Gastroesophageal sphincter (tissue), 4 donors: ENCODE data around the gene BTBD9. TPM values are rescaled to one million over a fixed set of nuclear protein-coding genes. Genes with fewer than 3 reads are reported as not detected.

Experiments
- ATAC-seq: fragments of 150-250 bp; one replicate; pipeline ENCODE4 v1.9.1; 2016; ENCODE audit warnings: mild to moderate bottlenecking, moderate library complexity
- H3K27ac ChIP-seq, 4 donors: fragments of 200-600 bp; sonication (generic) in 3 of 4; 1 replicate in 3 of 4; 2 replicates in 1 of 4; pipeline ENCODE4 v1.5.1; 2016 to 2019
- H3K27me3 ChIP-seq: fragments of 200-600 bp; sonication (generic); one replicate; pipeline ENCODE4 v1.5.1; 2019
- H3K36me3 ChIP-seq, 2 donors: fragments of 200-600 bp; sonication (generic); one replicate each; pipeline ENCODE4 v1.5.1; 2019; ENCODE audit warnings: control low read depth in 1 of 2
- H3K4me1 ChIP-seq, 3 donors: fragments of 200-600 bp; sonication (generic); 1 replicate in 2 of 3; 2 replicates in 1 of 3; pipeline ENCODE4 v1.5.1; 2016 to 2019; ENCODE audit warnings: control low read depth in 2 of 3
- H3K4me3 ChIP-seq, 2 donors: fragments of 200-600 bp; sonication (generic); one replicate each; pipeline ENCODE4 v1.5.1; 2019; ENCODE audit warnings: mild to moderate bottlenecking in 1 of 2, moderate library complexity in 1 of 2
- H3K9me3 ChIP-seq, 3 donors: fragments of 200-600 bp; sonication (generic); one replicate each; pipeline ENCODE4 v1.5.1; 2017 to 2019; ENCODE audit warnings: control low read depth in 2 of 3
- EP300 ChIP-seq: sonication (generic); formaldehyde crosslinking; IDR thresholded peaks from one replicate; pipeline ENCODE4 v1.6.1; 2017; ENCODE audit warnings: antibody characterized with exemption, mild to moderate bottlenecking
- POLR2A ChIP-seq, 2 donors: fragments of 450-650 bp; IDR thresholded peaks; one replicate each; pipeline ENCODE4 v1.6.1; 2017; ENCODE audit warnings: antibody characterized with exemption in 2 of 2, mild to moderate bottlenecking in 2 of 2, moderate library complexity in 1 of 2
- POLR2AphosphoS5 ChIP-seq: sonication (generic); formaldehyde crosslinking; IDR thresholded peaks from one replicate; pipeline ENCODE4 v1.6.1; 2017; ENCODE audit warnings: antibody characterized with exemption
- WGBS, 2 donors: methylation state at CpG; one replicate each; pipeline ENCODE4 v1.1.5; 2018; ENCODE audit warnings: low coverage in 1 of 2; 5-methylcytosine and 5-hydroxymethylcytosine counted together
- total RNA-seq, 4 donors: library from RNA; depleted of rRNA; stranded (reverse); fragments of >200 nt; gene quantifications; one replicate each; pipeline ENCODE4 v1.1.0, GENCODE V29; 2016
- TF ChIP-seq, protein P1 (sequence below), 4 experiments: fragments of 200-600 bp in 2 of 4; fragments of 450-650 bp in 2 of 4; sonication (generic) in 1 of 4; IDR thresholded peaks; one replicate each; pipeline ENCODE4 v1.5.1; 2017 to 2019; ENCODE audit warnings: antibody characterized with exemption in 4 of 4, mild to moderate bottlenecking in 2 of 4, moderate library complexity in 2 of 4

The BTBD9 gene
- total RNA-seq, 4 donors from 2014 or later, result 11.3 to 18.9 (median 13.8) TPM

DNA sequence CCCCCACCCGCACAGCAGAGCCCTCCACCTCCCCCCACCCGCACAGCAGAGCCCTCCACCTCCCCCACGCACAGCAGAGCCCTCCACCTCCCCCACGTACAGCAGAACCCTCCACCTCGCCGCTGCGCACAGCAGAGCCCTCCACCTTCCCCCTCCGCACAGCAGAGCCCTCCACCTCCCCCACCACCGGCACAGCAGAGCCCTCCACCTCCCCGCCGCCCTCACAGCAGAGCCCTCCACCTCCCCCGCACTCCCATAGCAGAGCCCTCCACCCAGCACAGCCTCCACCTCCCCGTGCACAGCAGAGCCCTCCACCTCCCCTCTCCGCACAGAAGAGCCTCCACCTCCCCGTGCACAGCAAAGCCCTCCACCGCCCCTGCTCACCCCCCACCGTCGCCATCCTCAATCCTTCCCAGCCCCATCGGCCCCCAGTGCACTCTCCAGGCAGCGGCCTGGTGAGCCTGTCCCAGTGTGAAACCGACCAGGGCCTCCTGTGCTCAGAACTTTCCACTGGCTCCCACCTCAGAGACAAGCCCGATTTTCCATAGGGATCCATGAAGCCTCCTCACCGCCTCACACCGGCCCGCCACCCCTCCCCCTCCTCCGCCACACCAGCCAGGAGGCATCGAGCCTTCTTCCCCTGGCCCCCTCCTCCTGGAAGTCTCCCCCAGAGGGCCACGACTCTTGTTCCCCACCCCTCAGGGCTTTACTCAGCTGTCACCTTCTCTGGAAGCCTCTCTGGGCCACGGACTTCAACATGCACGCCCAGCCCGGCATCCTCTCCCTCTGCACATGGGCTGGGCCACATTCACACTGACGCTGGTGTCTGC lies 473.1 kb downstream of the BTBD9 start:
- Histone ChIP-seq H3K36me3 (no peaks in the 10 kb centered on the region), H3K4me3 (no peak overlapping the region), H3K9me3 (no peaks in the 10 kb centered on the region), H3K27ac (no peak overlapping the region), H3K27me3 (no peaks in the 10 kb centered on the region), H3K4me1 (no peaks in the 10 kb centered on the region)
- 72% methylated on average over 17 of the region's 32 CpGs; no CpG with 5 or more reads in 1 of the 2 donors for WGBS, 2 donors
- TF ChIP-seq POLR2AphosphoS5, result no peak
- no peak for TF ChIP-seq POLR2A (IDR thresholded peaks at IDR 0.05)
- TF ChIP-seq EP300, result no peak
- TF ChIP-seq, protein P1, sequence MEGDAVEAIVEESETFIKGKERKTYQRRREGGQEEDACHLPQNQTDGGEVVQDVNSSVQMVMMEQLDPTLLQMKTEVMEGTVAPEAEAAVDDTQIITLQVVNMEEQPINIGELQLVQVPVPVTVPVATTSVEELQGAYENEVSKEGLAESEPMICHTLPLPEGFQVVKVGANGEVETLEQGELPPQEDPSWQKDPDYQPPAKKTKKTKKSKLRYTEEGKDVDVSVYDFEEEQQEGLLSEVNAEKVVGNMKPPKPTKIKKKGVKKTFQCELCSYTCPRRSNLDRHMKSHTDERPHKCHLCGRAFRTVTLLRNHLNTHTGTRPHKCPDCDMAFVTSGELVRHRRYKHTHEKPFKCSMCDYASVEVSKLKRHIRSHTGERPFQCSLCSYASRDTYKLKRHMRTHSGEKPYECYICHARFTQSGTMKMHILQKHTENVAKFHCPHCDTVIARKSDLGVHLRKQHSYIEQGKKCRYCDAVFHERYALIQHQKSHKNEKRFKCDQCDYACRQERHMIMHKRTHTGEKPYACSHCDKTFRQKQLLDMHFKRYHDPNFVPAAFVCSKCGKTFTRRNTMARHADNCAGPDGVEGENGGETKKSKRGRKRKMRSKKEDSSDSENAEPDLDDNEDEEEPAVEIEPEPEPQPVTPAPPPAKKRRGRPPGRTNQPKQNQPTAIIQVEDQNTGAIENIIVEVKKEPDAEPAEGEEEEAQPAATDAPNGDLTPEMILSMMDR (IDR thresholded peaks at IDR 0.05), result no peak
- no peak for ATAC-seq

DNA sequence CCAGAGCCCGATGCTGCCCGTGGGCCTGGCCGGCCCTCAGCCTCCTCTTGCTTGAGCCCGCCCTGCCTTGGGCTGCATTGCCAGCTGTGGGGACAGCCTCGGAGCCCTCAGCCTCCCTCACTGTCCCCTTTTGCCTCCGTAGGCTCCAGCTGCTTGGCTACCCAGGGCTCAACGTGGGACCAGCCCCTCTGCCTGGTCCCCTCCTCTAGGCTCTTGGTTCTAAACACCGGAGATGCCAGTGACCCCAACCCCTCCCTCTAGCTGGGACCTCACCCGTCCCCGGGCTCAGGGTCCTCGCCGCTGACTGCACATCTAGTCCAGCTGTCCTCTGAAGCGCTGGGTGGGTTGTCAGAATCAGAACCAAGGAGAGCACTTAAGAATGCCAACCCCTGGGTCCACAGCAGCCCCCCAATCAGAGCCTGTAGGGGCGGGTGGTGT lies 475.0 kb downstream of the BTBD9 start:
- Histone ChIP-seq H3K36me3 (no peaks in the 10 kb centered on the region), H3K27ac (no peak overlapping the region), H3K4me3 (no peak overlapping the region), H3K27me3 (no peaks in the 10 kb centered on the region), H3K4me1 (no peaks in the 10 kb centered on the region), H3K9me3 (no peaks in the 10 kb centered on the region)
- WGBS, 2 donors, result 90% methylated on average over 6 of the region's 14 CpGs; no CpG with 5 or more reads in 1 of the 2 donors
- no peak for ATAC-seq
- TF ChIP-seq, protein P1 (IDR thresholded peaks at IDR 0.05), result no peak
- TF ChIP-seq POLR2A (IDR thresholded peaks at IDR 0.05) (no peak), EP300 (no peak), POLR2AphosphoS5 (no peak)

DNA sequence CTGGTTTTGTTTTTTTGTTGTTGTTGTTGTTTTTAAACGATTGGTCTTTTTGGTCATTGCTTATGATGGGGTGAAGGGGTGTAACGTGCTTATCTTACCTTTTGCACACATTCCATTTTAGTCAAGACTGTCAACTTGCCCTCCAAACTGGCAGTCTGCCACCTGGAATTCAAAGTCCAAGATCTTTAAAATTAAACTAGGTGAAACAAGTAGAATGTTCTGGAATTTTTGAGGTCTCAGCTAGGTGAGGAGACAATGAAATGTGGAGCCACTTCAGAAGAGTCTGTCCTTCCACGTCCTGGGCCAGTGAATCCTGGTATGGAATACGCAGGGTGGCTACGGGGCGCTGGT lies 475.6 kb downstream of the BTBD9 start:
- WGBS, 2 donors, result 85% methylated on average over 5 of the region's 6 CpGs; no CpG with 5 or more reads in 1 of the 2 donors
- Histone ChIP-seq H3K4me3 (no peak overlapping the region), H3K27ac (no peak overlapping the region), H3K4me1 (no peaks in the 10 kb centered on the region), H3K9me3 (no peaks in the 10 kb centered on the region), H3K27me3 (no peaks in the 10 kb centered on the region), H3K36me3 (no peaks in the 10 kb centered on the region)
- ATAC-seq, result no peak
- TF ChIP-seq, protein P1 (IDR thresholded peaks at IDR 0.05), result no peak
- no peak for TF ChIP-seq EP300
- no peak for TF ChIP-seq POLR2A (IDR thresholded peaks at IDR 0.05)
- TF ChIP-seq POLR2AphosphoS5, result no peak

DNA sequence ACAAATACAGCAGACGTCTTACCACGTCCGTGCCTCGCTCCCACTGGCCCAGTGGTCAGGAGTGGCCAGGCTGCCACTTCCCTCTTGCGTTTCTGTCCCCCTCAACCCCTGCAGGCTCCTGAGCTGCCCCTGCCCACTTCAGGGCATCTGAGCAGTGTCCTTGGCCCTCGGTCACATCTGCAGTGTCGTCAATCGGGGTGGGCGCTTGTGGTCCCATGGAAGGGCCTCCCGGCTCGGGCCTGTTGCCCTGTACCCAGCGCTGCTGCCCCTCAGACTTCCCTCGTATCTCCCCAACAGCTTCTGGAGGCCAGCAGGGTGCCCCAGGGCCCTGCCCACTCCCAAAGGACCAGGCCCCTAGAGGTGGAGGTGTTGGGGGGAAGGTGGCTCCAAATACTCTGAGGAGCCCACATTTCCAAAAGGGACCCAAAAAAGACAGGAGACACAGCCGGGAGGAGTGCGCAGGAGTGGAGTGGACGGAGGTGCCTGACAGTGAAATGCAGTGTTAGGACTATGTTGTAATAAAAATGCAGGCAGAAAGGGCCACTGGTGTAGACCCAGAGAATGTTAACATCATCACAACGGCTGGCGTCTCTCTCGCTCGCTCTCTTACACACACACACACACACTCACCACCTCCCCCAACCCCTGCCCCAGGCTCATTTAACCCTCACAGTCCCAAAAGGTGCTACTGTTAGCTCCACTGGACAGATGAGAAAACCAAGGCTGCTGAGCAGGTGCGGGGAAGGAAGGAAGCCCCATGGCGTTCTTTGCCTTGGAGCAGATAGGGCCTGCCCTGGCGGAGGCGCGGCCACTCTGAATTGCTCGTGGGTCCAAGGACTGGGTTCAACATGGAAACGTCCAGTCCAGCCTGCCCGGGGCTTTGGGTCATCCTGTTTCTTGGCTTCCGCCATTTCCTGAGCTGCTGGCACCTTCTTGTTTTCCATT lies 476.3 kb downstream of the BTBD9 start:
- no peaks in the 10 kb centered on the region for H3K9me3 ChIP-seq
- no peaks in the 10 kb centered on the region for H3K36me3 ChIP-seq
- no peak overlapping the region for H3K27ac ChIP-seq
- 64 to 79% methylated on average over 5 to 13 of the region's 29 CpGs for WGBS, 2 donors
- ATAC-seq, result no peak
- H3K4me1 ChIP-seq, result no peaks in the 10 kb centered on the region
- TF ChIP-seq POLR2AphosphoS5 (no peak), EP300 (no peak)
- H3K4me3 ChIP-seq, result no peak overlapping the region
- H3K27me3 ChIP-seq, result no peaks in the 10 kb centered on the region

DNA sequence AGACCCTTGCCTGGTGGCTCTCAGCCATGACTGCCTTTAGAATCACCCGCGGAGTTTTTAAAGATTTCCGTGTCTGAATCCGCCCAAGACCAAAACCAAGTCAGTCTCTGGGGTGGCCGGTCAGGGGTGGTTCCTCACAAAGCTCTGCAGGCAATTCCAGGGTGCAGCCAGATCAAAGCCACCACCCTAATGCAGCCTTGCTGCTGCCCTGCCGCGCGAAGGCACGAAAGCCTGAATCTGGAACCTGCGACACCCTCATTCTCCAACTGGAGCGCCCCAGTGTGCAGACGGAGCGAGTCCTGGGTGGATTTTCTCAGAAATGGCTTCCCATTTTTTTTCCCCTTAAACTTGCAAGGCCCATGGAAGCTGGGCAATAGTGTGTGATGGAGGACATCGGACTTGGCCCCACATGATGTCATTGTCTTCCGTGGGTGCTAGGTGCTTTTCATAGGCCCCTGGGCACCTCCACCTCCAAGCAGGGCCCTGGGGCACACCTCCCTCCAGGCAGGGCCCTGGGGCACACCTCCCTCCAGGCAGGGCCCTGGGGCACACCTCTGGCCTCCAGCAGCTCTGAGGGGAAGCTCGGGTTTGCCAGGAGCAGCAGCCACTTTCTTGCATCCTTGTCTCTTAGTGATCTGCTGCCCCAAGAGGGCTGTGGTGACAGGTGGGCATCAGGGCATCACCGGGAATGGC lies 477.1 kb downstream of the BTBD9 start:
- H3K27me3 ChIP-seq, result no peaks in the 10 kb centered on the region
- no peaks in the 10 kb centered on the region for H3K9me3 ChIP-seq
- no peak overlapping the region for H3K4me3 ChIP-seq
- no peak for ATAC-seq
- TF ChIP-seq EP300, result no peak
- no peak for TF ChIP-seq POLR2A (IDR thresholded peaks at IDR 0.05)
- no peak for TF ChIP-seq POLR2AphosphoS5
- TF ChIP-seq, protein P1 (IDR thresholded peaks at IDR 0.05), result no peak
- no peak overlapping the region for H3K27ac ChIP-seq
- 83 to 94% methylated on average over 1 to 6 of the region's 17 CpGs for WGBS, 2 donors
- H3K36me3 ChIP-seq, result no peaks in the 10 kb centered on the region
- no peaks in the 10 kb centered on the region for H3K4me1 ChIP-seq
